IMR-90 (cell line): ENCODE measurements around the gene TGFA. TPM values are rescaled to one million over a fixed set of nuclear protein-coding genes. Genes with fewer than 3 reads are reported as not detected.

ENCODE experiments used
- ATAC-seq: fragments of 200-7000 bp; cut with Tn5 transposase; 2 replicates; pipeline ENCODE4 v1.9.1; 2020; ENCODE audit warnings: low read depth, mild to moderate bottlenecking, moderate library complexity
- BruUV-seq: library from RNA; stranded (reverse); fragments of 400-500 nt; replicated peaks from 2 replicates; lab custom pipeline; 2021; lab: Mats Ljungman, UMichigan
- CTCF ChIA-PET: fragments of 300-600 bp; formaldehyde crosslinking; extraction: SDS; loops from one replicate; lab custom pipeline; 2021; ENCODE audit warnings: antibody characterized with exemption; lab: Yijun Ruan, JAX
- POLR2A ChIA-PET: fragments of 300-600 bp; sonication (Branson Sonifier 250); formaldehyde crosslinking; loops from one replicate; lab custom pipeline; 2022; ENCODE audit warnings: antibody characterized with exemption; ENCODE audit not compliant: unreplicated experiment; lab: Charles Lee
- DNase-seq: peaks from one replicate; pipeline ENCODE4 v3.0.0; 2013
- H2AFZ ChIP-seq: replicated peaks from 2 replicates; pipeline ENCODE3; 2013; ENCODE audit warnings: low read length, mild to moderate bottlenecking; ENCODE audit not compliant: poor library complexity
- H2AK5ac ChIP-seq: 2 replicates; pipeline ENCODE4 v1.6.1; 2013; ENCODE audit warnings: low read depth, low read length, inconsistent platforms
- H2AK9ac ChIP-seq: replicated peaks from 2 replicates; pipeline ENCODE3; 2013; ENCODE audit warnings: mild to moderate bottlenecking, low read depth, low read length, moderate library complexity; ENCODE audit not compliant: poor library complexity
- H2BK120ac ChIP-seq: 2 replicates; pipeline ENCODE4 v1.6.1; 2013; ENCODE audit warnings: low read depth, low read length, inconsistent platforms
- H2BK15ac ChIP-seq: 3 replicates; pipeline ENCODE4 v1.6.1; 2013; ENCODE audit warnings: low read depth, low read length, inconsistent platforms
- H2BK20ac ChIP-seq: 2 replicates; pipeline ENCODE4 v1.6.1; 2013; ENCODE audit warnings: low read depth, mild to moderate bottlenecking, inconsistent platforms, low read length, moderate library complexity
- H2BK5ac ChIP-seq: 2 replicates; pipeline ENCODE4 v1.6.1; 2013; ENCODE audit warnings: mild to moderate bottlenecking, low read depth, low read length, inconsistent platforms; ENCODE audit not compliant: poor library complexity, severe bottlenecking
- H3K14ac ChIP-seq: replicated peaks from 2 replicates; pipeline ENCODE4 v1.6.1; 2013; ENCODE audit warnings: low read depth, low read length, inconsistent platforms
- H3K18ac ChIP-seq: 2 replicates; pipeline ENCODE4 v1.6.1; 2013; ENCODE audit warnings: low read depth, low read length, control low read depth
- H3K23ac ChIP-seq: 2 replicates; pipeline ENCODE4 v1.6.1; 2013; ENCODE audit warnings: low read depth, low read length, inconsistent platforms
- H3K27ac ChIP-seq: 2 replicates; pipeline ENCODE4 v1.5.1; 2013; ENCODE audit warnings: mild to moderate bottlenecking, control low read depth, low read length; ENCODE audit not compliant: insufficient read depth
- H3K27me3 ChIP-seq: 2 replicates; pipeline ENCODE4 v1.6.1; 2013; ENCODE audit warnings: low read length; ENCODE audit not compliant: control insufficient read depth, insufficient read depth
- H3K36me3 ChIP-seq: 2 replicates; pipeline ENCODE4 v1.6.1; 2013; ENCODE audit warnings: low read length, mixed read lengths; ENCODE audit not compliant: control insufficient read depth, insufficient read depth
- H3K4ac ChIP-seq: 2 replicates; pipeline ENCODE4 v1.6.1; 2013; ENCODE audit warnings: low read depth, low read length, inconsistent platforms
- H3K4me1 ChIP-seq: 2 replicates; pipeline ENCODE4 v1.6.1; 2013; ENCODE audit warnings: low read length, mixed read lengths; ENCODE audit not compliant: control insufficient read depth, insufficient read depth
- H3K4me2 ChIP-seq: 2 replicates; pipeline ENCODE4 v1.6.1; 2013; ENCODE audit warnings: low read depth, mild to moderate bottlenecking, control low read depth, low read length, moderate library complexity
- H3K4me3 ChIP-seq: 2 replicates; pipeline ENCODE4 v1.5.1; 2013; ENCODE audit warnings: low read depth, mild to moderate bottlenecking, control low read depth, low read length, moderate library complexity; ENCODE audit not compliant: insufficient read depth
- H3K56ac ChIP-seq: 2 replicates; pipeline ENCODE4 v1.6.1; 2013; ENCODE audit warnings: low read length, inconsistent platforms; ENCODE audit not compliant: insufficient read depth; ENCODE audit errors: extremely low read depth
- H3K79me1 ChIP-seq, 2 experiments: 2 replicates each; pipeline ENCODE4 v1.6.1; 2013; ENCODE audit warnings: low read length in 2 of 2, inconsistent platforms in 1 of 2, low read depth in 1 of 2
- H3K9ac ChIP-seq: 2 replicates; pipeline ENCODE4 v1.6.1; 2013; ENCODE audit warnings: low read depth, low read length, control low read depth
- H3K9me1 ChIP-seq: 2 replicates; pipeline ENCODE4 v1.6.1; 2013; ENCODE audit warnings: low read length, inconsistent platforms; ENCODE audit not compliant: insufficient read depth
- H3K9me3 ChIP-seq: 2 replicates; pipeline ENCODE4 v1.6.1; 2013; ENCODE audit warnings: low read length; ENCODE audit not compliant: control insufficient read depth, insufficient read depth
- H4K20me1 ChIP-seq: 2 replicates; pipeline ENCODE4 v1.6.1; 2013; ENCODE audit warnings: low read length, inconsistent platforms; ENCODE audit not compliant: insufficient read depth
- H4K5ac ChIP-seq: 2 replicates; pipeline ENCODE4 v1.6.1; 2013; ENCODE audit warnings: mild to moderate bottlenecking, low read depth, low read length, control low read depth
- H4K8ac ChIP-seq, 2 experiments: 2 replicates each; pipeline ENCODE4 v1.6.1; 2013; ENCODE audit warnings: low read depth in 2 of 2, low read length in 2 of 2, control low read depth in 1 of 2, inconsistent platforms in 1 of 2
- H4K91ac ChIP-seq: 2 replicates; pipeline ENCODE4 v1.6.1; 2013; ENCODE audit warnings: low read depth, low read length, inconsistent platforms; ENCODE audit not compliant: insufficient read depth
- BHLHE40 ChIP-seq: fragments of 150-350 bp; IDR thresholded peaks from 2 replicates; pipeline ENCODE4 v1.6.1; 2016; ENCODE audit warnings: mild to moderate bottlenecking, low read depth, low read length
- MAFK ChIP-seq: IDR thresholded peaks from 2 replicates; pipeline ENCODE4 v1.6.1; 2012; ENCODE audit warnings: low read depth, low read length, improper control_type of control experiment
- NFE2L2 ChIP-seq: fragments of 150-350 bp; IDR thresholded peaks from 2 replicates; pipeline ENCODE4 v1.6.1; 2016; ENCODE audit warnings: low read depth, mild to moderate bottlenecking, low read length
- WGBS, 2 experiments: methylation state at CpG; one replicate each; pipeline versions ENCODE4 v1.1.5 to v1.1.7; 2013; ENCODE audit warnings: missing lambda C conversion rate in 2 of 2; ENCODE audit not compliant: insufficient read length in 1 of 2; ENCODE audit errors: extremely low coverage in 2 of 2; 5-methylcytosine and 5-hydroxymethylcytosine counted together
- dilution Hi-C: fragments of 300-500 bp; cut with HindIII; formaldehyde crosslinking; loops from one replicate; pipeline ENCODE4 v1.14.3; 2018; ENCODE audit warnings: low sequenced_read_pairs; ENCODE audit not compliant: unreplicated experiment
- in situ Hi-C: fragments of 300-500 bp; cut with MboI; formaldehyde crosslinking; loops from 3 replicates; pipeline ENCODE4 v1.14.3; 2019; ENCODE audit warnings: low sequenced_read_pairs, inconsistent platforms, mixed read lengths
- intact Hi-C: fragments of 100-400 bp; cut with micrococcal nuclease; formaldehyde crosslinking; loops from 2 replicates; pipeline ENCODE4 v1.10.0; 2022
- polyA plus RNA-seq, 3 experiments: library from polyadenylated mRNA; depleted of rRNA; stranded (reverse); fragments of >200 nt; gene quantifications; 2 replicates each; pipeline ENCODE4 v1.2.3, GENCODE V29; 2012; ENCODE audit warnings: low replicate concordance in 1 of 3
- total RNA-seq: library from RNA; depleted of rRNA; stranded (reverse); fragments of >200 nt; gene quantifications from 2 replicates; pipeline ENCODE4 v1.2.3, GENCODE V29; 2012

The TGFA gene
- total and polyA plus RNA-seq, 2 of the 4 experiments (the other 2 are of a cell fraction): not detected

GRCh38 chr2:70598197-70598596 lies 44.6 kb upstream of the TGFA start:
- no peak overlapping the region for H2AK9ac ChIP-seq
- peaks cover 6% of the 10 kb centered on the region for H3K4me1 ChIP-seq
- H3K79me1 ChIP-seq: no peaks in the 10 kb centered on the region
- H2BK5ac ChIP-seq: no peak overlapping the region
- no peak for DNase-seq
- no peak overlapping the region for H2AFZ ChIP-seq
- no peak overlapping the region for H2AK5ac ChIP-seq
- intact Hi-C loops: no loop called here
- no peak overlapping the region for H4K91ac ChIP-seq
- dilution Hi-C loops: no loop called here
- in situ Hi-C loops: no loop called here
- H3K23ac ChIP-seq: no peak overlapping the region
- no peak overlapping the region for H3K4me3 ChIP-seq
- H4K20me1 ChIP-seq: no peaks in the 10 kb centered on the region
- no TSS peak for BruUV-seq
- no peak overlapping the region for H4K5ac ChIP-seq
- no peak overlapping the region for H2BK120ac ChIP-seq
- H3K9me3 ChIP-seq: no peaks in the 10 kb centered on the region
- POLR2A ChIA-PET: no interaction called here
- no peak for ATAC-seq
- H3K56ac ChIP-seq: no peak overlapping the region
- no peak overlapping the region for H2BK20ac ChIP-seq
- H3K27me3 ChIP-seq: no peaks in the 10 kb centered on the region
- H2BK15ac ChIP-seq: no peak overlapping the region
- H3K4ac ChIP-seq: no peak overlapping the region
- H3K18ac ChIP-seq: no peak overlapping the region
- H3K9ac ChIP-seq: no peak overlapping the region
- H4K8ac ChIP-seq: no peak overlapping the region
- H3K14ac ChIP-seq: no peak overlapping the region
- no peak overlapping the region for H3K27ac ChIP-seq
- TF ChIP-seq BHLHE40 (no peak), NFE2L2 (no peak), MAFK (no peak)
- no peak overlapping the region for H3K4me2 ChIP-seq
- CTCF ChIA-PET: no interaction called here
- no CpG with 5 or more reads among the region's 1 CpG for WGBS, 2 experiments
- H3K9me1 ChIP-seq: no peaks in the 10 kb centered on the region
- no peaks in the 10 kb centered on the region for H3K36me3 ChIP-seq
